Endothelial cell of umbilical vein (primary cell): ENCODE results near the gene PRSS21. TPM values are rescaled to one million over a fixed set of nuclear protein-coding genes. Genes with fewer than 3 reads are reported as not detected.

ENCODE experiments used
- BruUV-seq: library from RNA; stranded (reverse); fragments of 400-500 nt; replicated peaks from 2 replicates; lab custom pipeline; 2021; lab: Mats Ljungman, UMichigan
- CTCF ChIA-PET: fragments of 300-600, 350-600 bp; sonication (Branson Sonifier 250); formaldehyde crosslinking; loops from one replicate; lab custom pipeline; 2021; ENCODE audit warnings: antibody characterized with exemption, inconsistent platforms; lab: Charles Lee
- POLR2A ChIA-PET: fragments of 300-600, 350-600 bp; sonication (Branson Sonifier 250); formaldehyde crosslinking; loops from one replicate; lab custom pipeline; 2021; ENCODE audit warnings: antibody characterized with exemption, inconsistent platforms; lab: Charles Lee
- DNase-seq: peaks from one replicate; pipeline ENCODE4 v3.0.0-alpha.2; 2011; ENCODE audit warnings: low read depth, low spot score
- FAIRE-seq: peaks from 2 replicates; lab custom pipeline; 2011; peaks lifted over from hg19 to GRCh38; lab: Jason Lieb, UNC
- H2AFZ ChIP-seq: 2 replicates; pipeline ENCODE4 v1.6.0; 2012; ENCODE audit warnings: low read depth, low read length, control low read depth, inconsistent platforms
- H3K27ac ChIP-seq: 2 replicates; pipeline ENCODE4 v1.5.1; 2011; ENCODE audit warnings: low read depth, mild to moderate bottlenecking, control low read depth, low read length, moderate library complexity; ENCODE audit not compliant: insufficient read depth
- H3K27me3 ChIP-seq, 2 experiments: 2 replicates each; pipeline versions ENCODE4 v1.6.0 to v1.6.1; 2011; ENCODE audit warnings: low read length in 2 of 2, mixed read lengths in 1 of 2; ENCODE audit not compliant: control insufficient read depth in 2 of 2, insufficient read depth in 2 of 2
- H3K36me3 ChIP-seq, 2 experiments: 2 replicates in 1 of 2; 3 replicates in 1 of 2; pipeline ENCODE4 v1.5.1; 2011; ENCODE audit warnings: low read length in 2 of 2, mild to moderate bottlenecking in 1 of 2, moderate library complexity in 1 of 2; ENCODE audit not compliant: control insufficient read depth in 2 of 2, insufficient read depth in 2 of 2; ENCODE audit errors: extremely low read depth in 1 of 2
- H3K4me1 ChIP-seq: 3 replicates; pipeline ENCODE4 v1.5.1; 2011; ENCODE audit warnings: mild to moderate bottlenecking, low read length; ENCODE audit not compliant: control insufficient read depth, insufficient read depth; ENCODE audit errors: extremely low read depth
- H3K4me2 ChIP-seq: 2 replicates; pipeline ENCODE4 v1.6.1; 2011; ENCODE audit warnings: low read length, control low read depth, mixed read lengths; ENCODE audit not compliant: insufficient read depth
- H3K4me3 ChIP-seq, 3 experiments: fragments of 200-600 bp in 1 of 3; sonication (generic), shearing (Covaris generic) in 1 of 3; replicated peaks in 1 of 3; 2 replicates each; pipeline ENCODE4 v1.5.1; 2011 to 2016; ENCODE audit warnings: control low read depth in 3 of 3, low read length in 3 of 3, mild to moderate bottlenecking in 2 of 3, inconsistent platforms in 1 of 3, low read depth in 1 of 3, moderate library complexity in 1 of 3; ENCODE audit not compliant: insufficient read depth in 1 of 3
- H3K79me2 ChIP-seq: 2 replicates; pipeline ENCODE4 v1.6.0; 2012; ENCODE audit warnings: low read length, inconsistent platforms; ENCODE audit not compliant: control insufficient read depth, insufficient read depth
- H3K9ac ChIP-seq: replicated peaks from 2 replicates; pipeline ENCODE3; 2011; ENCODE audit warnings: low read length, control low read depth; ENCODE audit not compliant: insufficient read depth; ENCODE audit errors: extremely low read depth
- H3K9me1 ChIP-seq: replicated peaks from 3 replicates; pipeline ENCODE4 v1.6.0; 2011; ENCODE audit warnings: mild to moderate bottlenecking, low read length; ENCODE audit not compliant: control insufficient read depth, insufficient read depth; ENCODE audit errors: extremely low read depth
- H3K9me3 ChIP-seq: replicated peaks from 2 replicates; pipeline ENCODE4 v1.5.1; 2012; ENCODE audit warnings: low read length, inconsistent platforms; ENCODE audit not compliant: control insufficient read depth, insufficient read depth
- H4K20me1 ChIP-seq: replicated peaks from 2 replicates; pipeline ENCODE3; 2011; ENCODE audit warnings: mild to moderate bottlenecking, low read length; ENCODE audit not compliant: control insufficient read depth, insufficient read depth; ENCODE audit errors: extremely low read depth
- CTCF ChIP-seq, 2 donors: IDR thresholded peaks; 1 replicate in 1 of 2; 2 replicates in 1 of 2; pipeline ENCODE4 v1.5.1; 2011; ENCODE audit warnings: low read length in 2 of 2, mild to moderate bottlenecking in 2 of 2, moderate library complexity in 2 of 2, control low read depth in 1 of 2, inconsistent platforms in 1 of 2, low read depth in 1 of 2; ENCODE audit not compliant: insufficient read depth in 1 of 2; ENCODE audit errors: extremely low read depth in 1 of 2
- EZH2 ChIP-seq: IDR thresholded peaks from 2 replicates; pipeline ENCODE4 v1.6.1; 2012; ENCODE audit warnings: borderline replicate concordance, low read depth, mild to moderate bottlenecking, moderate library complexity, low read length, inconsistent platforms; ENCODE audit not compliant: severe bottlenecking
- FOS ChIP-seq: IDR thresholded peaks from 2 replicates; pipeline ENCODE4 v1.6.1; 2011; ENCODE audit warnings: mild to moderate bottlenecking, low read length, moderate library complexity, borderline replicate concordance; ENCODE audit not compliant: insufficient read depth
- GATA2 ChIP-seq: IDR thresholded peaks from 2 replicates; pipeline ENCODE4 v1.7.0; 2011; ENCODE audit warnings: low read depth, mild to moderate bottlenecking, moderate library complexity, mixed read lengths, low read length; ENCODE audit not compliant: insufficient read length, insufficient read depth
- JUN ChIP-seq: IDR thresholded peaks from 2 replicates; pipeline ENCODE4 v1.6.1; 2011; ENCODE audit warnings: borderline replicate concordance, low read depth; ENCODE audit not compliant: insufficient read length, insufficient read depth
- MAX ChIP-seq: IDR thresholded peaks from 2 replicates; pipeline ENCODE4 v1.6.1; 2011; ENCODE audit not compliant: insufficient read depth, insufficient read length
- MYC ChIP-seq: IDR thresholded peaks from one replicate; pipeline ENCODE4 v1.6.1; 2011; ENCODE audit warnings: mild to moderate bottlenecking, low read depth, low read length
- POLR2A ChIP-seq: IDR thresholded peaks from 2 replicates; pipeline ENCODE4 v1.6.1; 2012; ENCODE audit warnings: low read depth, mild to moderate bottlenecking, control low read depth, low read length
- POLR2AphosphoS5 ChIP-seq: IDR thresholded peaks from 2 replicates; pipeline ENCODE4 v1.6.1; 2012; ENCODE audit warnings: low read depth, mild to moderate bottlenecking, control low read depth, low read length, moderate library complexity; ENCODE audit not compliant: insufficient read depth
- dilution Hi-C: fragments of 300-500 bp; cut with MboI; formaldehyde crosslinking; loops from one replicate; pipeline ENCODE4 v1.15.0; 2019; ENCODE audit warnings: low sequenced_read_pairs; ENCODE audit not compliant: extremely low pct_ligation_motif_present
- intact Hi-C: fragments of 100-400 bp; cut with micrococcal nuclease; formaldehyde crosslinking; loops from one replicate; pipeline ENCODE4 v1.10.0; 2022
- polyA plus RNA-seq, 4 experiments: library from polyadenylated mRNA; depleted of rRNA in 3 of 4; stranded (reverse) in 3 of 4; unstranded in 1 of 4; fragments of >200 nt; gene quantifications; 2 replicates each; pipeline versions ENCODE4 v1.2.1 to v1.2.3, GENCODE V29; 2011 to 2012; ENCODE audit warnings: missing spikeins in 1 of 4
- total RNA-seq: library from RNA; stranded (reverse); gene quantifications from 2 replicates; pipeline ENCODE4 v1.2.3, GENCODE V29; 2021

The PRSS21 gene
- total and polyA plus RNA-seq, 2 donors (not counting 3 experiments of a cell fraction or from before 2014, with no cell fraction given): 0.28 TPM; not detected in 1

- POLR2A ChIA-PET: no interaction called here
- H3K27ac ChIP-seq: no peak overlapping the region
- H4K20me1 ChIP-seq: no peaks in the 10 kb centered on the region
- no peak overlapping the region for H3K4me3 ChIP-seq
- no peak overlapping the region for H2AFZ ChIP-seq
- no peak overlapping the region for H3K9ac ChIP-seq
- CTCF ChIA-PET: interaction anchor here (0.9 to 2.4 kb wide), 3 partner anchors 10 to 15 kb away, joined by 3 to 15 read pairs (median 4); no protein-coding TSS in a partner anchor
- peaks cover 0 to 4% of the 10 kb centered on the region in 2 experiments for H3K27me3 ChIP-seq
- dilution Hi-C loops (no loop called here), intact Hi-C loops (no loop called here)
- H3K9me3 ChIP-seq: peaks cover 2% of the 10 kb centered on the region
- DNase-seq: no peak
- H3K9me1 ChIP-seq: no peaks in the 10 kb centered on the region
- no TSS peak for BruUV-seq
- no peaks in the 10 kb centered on the region for H3K79me2 ChIP-seq
- FAIRE-seq: no peak
- H3K4me2 ChIP-seq: no peak overlapping the region
- H3K36me3 ChIP-seq: no peaks in the 10 kb centered on the region
- no peaks in the 10 kb centered on the region for H3K4me1 ChIP-seq
- no peak for TF ChIP-seq POLR2A
- TF ChIP-seq JUN: no peak
- TF ChIP-seq GATA2: no peak
- TF ChIP-seq EZH2: no peak
- TF ChIP-seq MAX: no peak
- TF ChIP-seq FOS: no peak
- TF ChIP-seq POLR2AphosphoS5: no peak
- no peak for TF ChIP-seq CTCF (IDR thresholded peaks at IDR 0.05; ENCODE audit: extremely low read depth in 1 of 2, insufficient read depth in 1 of 2, low read depth in 1 of 2, low read length in 2 of 2)
- TF ChIP-seq MYC: no peak
These were observed 35.9 kb downstream of the PRSS21 start for GRCh38 chr16:2852731-2853507.
